ENCODE data around the gene C1orf53.
A peak's percentile ranks its signal among the peaks of the same experiment; 100 is the strongest.
"Not testable (repeated sequence)": the region's sequence is repeated elsewhere in the genome, so short reads cannot be mapped to it uniquely, and the experiment has no call there.

The C1orf53 gene

GRCh38 chr1:197922070-197922390 is 19.6 kb downstream of the C1orf53 start:
- no peak for DNase-seq

- DNase-seq, result no peak
These were observed 20.6 kb downstream of the C1orf53 start for GRCh38 chr1:197923038-197923437.

- DNase-seq, result no peak
These were observed 22.2 kb downstream of the C1orf53 start for GRCh38 chr1:197924516-197925123.

- no peak for DNase-seq
These were observed 25.7 kb downstream of the C1orf53 start for GRCh38 chr1:197927908-197928665.

GRCh38 chr1:197928849-197929336 is 26.5 kb downstream of the C1orf53 start:
- DNase-seq, result peak; percentile 27 to 50

GRCh38 chr1:197933016-197933415 is 30.6 kb downstream of the C1orf53 start:
- DNase-seq, result no peak

- no peak for DNase-seq
These were observed 31.2 kb downstream of the C1orf53 start for GRCh38 chr1:197933647-197934046.

GRCh38 chr1:197937381-197937780 is 35.0 kb downstream of the C1orf53 start:
- no peak for DNase-seq

- DNase-seq, result no peak
These were observed 35.5 kb downstream of the C1orf53 start for GRCh38 chr1:197937892-197938291.

- DNase-seq, result not testable (repeated sequence)
These were observed 36.9 kb downstream of the C1orf53 start for GRCh38 chr1:197939159-197939980.

- DNase-seq, result no peak
These were observed 39.6 kb downstream of the C1orf53 start for GRCh38 chr1:197942042-197942441.

- no peak for DNase-seq
These were observed 42.1 kb downstream of the C1orf53 start for GRCh38 chr1:197944485-197944884.

- peak; percentile 19 to 34 for DNase-seq
These were observed 46.8 kb downstream of the C1orf53 start for GRCh38 chr1:197948926-197949899.

GRCh38 chr1:197951089-197951488 is 48.7 kb downstream of the C1orf53 start:
- DNase-seq, result no peak

GRCh38 chr1:197951617-197952175 is 49.3 kb downstream of the C1orf53 start:
- no peak for DNase-seq

GRCh38 chr1:197953472-197953871 is 51.0 kb downstream of the C1orf53 start:
- DNase-seq, result not testable (repeated sequence)

- no peak for DNase-seq
These were observed 52.4 kb downstream of the C1orf53 start for GRCh38 chr1:197954718-197955418.

GRCh38 chr1:197955486-197956394 is 53.3 kb downstream of the C1orf53 start:
- DNase-seq, result no peak

Data from activated CD4-positive, alpha-beta T cell treated with anti-CD3 and anti-CD28 coated beads, Interleukin-2, amount 50 U/mL, for 48 hours (primary cell).